ENCODE data around the gene DOK5.

DNA sequence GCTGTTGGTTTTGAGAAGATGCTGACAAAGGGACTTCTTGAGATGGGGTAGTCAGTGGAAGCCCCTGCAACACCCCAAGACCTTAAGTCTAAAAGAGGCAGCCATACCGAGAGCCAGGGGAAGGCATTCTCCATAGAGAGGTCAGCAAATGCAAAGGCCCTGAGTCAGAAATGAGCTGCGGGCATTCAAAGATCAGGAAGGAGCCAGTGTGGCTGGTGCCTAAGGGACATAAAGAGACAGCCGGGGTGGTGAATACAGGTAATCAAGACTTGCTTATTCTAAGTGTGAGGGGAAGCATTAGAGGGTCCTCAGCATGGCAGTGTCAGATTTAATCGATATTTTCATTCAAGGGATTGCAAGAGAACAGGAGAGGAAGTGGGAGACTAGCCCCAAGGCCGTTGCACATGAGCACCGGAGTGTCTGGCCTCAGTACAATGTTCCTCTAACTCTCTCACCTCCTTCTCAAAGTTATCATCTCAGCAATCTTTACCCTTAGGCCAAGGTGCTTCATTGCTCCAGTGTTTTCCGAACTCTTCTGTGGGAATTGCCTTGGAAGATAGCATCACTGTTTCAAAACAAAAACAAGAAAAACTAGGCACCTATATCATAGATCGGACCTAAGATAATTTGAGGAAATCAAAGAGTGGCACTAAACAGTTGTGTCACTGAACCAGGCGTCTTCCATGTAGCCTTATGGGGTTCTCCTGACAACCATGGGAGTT, 173.2 kb downstream of the DOK5 start:
- TF ChIP-seq CTCF (IDR thresholded peaks at IDR 0.05 in 2 of 3, conservative IDR thresholded peaks at IDR 0.05 in 1 of 3; ENCODE audit: control insufficient read depth in 2 of 3, extremely low read depth in 1 of 3, insufficient read depth in 1 of 3, low read depth in 3 of 3, low read length in 3 of 3) (no peak), POLR2AphosphoS2 (IDR thresholded peaks at IDR 0.05; ENCODE audit: low read depth, low read length) (no peak), TAF1 (IDR thresholded peaks at IDR 0.05; ENCODE audit: borderline replicate concordance, low read depth, low read length) (no peak), CBFB (IDR thresholded peaks at IDR 0.05; ENCODE audit: low read depth) (no peak), EZH2 (IDR thresholded peaks at IDR 0.05; ENCODE audit: borderline replicate concordance, control insufficient read depth, low read depth, low read length) (no peak)
- TF ChIP-seq, protein P1, sequence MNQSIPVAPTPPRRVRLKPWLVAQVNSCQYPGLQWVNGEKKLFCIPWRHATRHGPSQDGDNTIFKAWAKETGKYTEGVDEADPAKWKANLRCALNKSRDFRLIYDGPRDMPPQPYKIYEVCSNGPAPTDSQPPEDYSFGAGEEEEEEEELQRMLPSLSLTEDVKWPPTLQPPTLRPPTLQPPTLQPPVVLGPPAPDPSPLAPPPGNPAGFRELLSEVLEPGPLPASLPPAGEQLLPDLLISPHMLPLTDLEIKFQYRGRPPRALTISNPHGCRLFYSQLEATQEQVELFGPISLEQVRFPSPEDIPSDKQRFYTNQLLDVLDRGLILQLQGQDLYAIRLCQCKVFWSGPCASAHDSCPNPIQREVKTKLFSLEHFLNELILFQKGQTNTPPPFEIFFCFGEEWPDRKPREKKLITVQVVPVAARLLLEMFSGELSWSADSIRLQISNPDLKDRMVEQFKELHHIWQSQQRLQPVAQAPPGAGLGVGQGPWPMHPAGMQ (IDR thresholded peaks at IDR 0.05; ENCODE audit: borderline replicate concordance), result no peak
